DOHH2 (cell line): Measurements from ENCODE around the gene GREM1.

Experiments used
- EZH2phosphoT487 ChIP-seq: fragments of 200-600 bp; sonication (generic); IDR thresholded peaks from 2 replicates; pipeline ENCODE4 v1.6.1; 2017; ENCODE audit warnings: borderline replicate concordance, mild to moderate bottlenecking, antibody characterized with exemption, low read length, moderate library complexity, mixed read lengths
- TF ChIP-seq, protein P1 (sequence below): fragments of 200-600 bp; sonication (generic); IDR thresholded peaks from one replicate; pipeline ENCODE4 v1.5.1; 2014; ENCODE audit warnings: antibody characterized with exemption, mild to moderate bottlenecking, low read depth, low read length; ENCODE audit not compliant: poor library complexity, severe bottlenecking

DNA sequence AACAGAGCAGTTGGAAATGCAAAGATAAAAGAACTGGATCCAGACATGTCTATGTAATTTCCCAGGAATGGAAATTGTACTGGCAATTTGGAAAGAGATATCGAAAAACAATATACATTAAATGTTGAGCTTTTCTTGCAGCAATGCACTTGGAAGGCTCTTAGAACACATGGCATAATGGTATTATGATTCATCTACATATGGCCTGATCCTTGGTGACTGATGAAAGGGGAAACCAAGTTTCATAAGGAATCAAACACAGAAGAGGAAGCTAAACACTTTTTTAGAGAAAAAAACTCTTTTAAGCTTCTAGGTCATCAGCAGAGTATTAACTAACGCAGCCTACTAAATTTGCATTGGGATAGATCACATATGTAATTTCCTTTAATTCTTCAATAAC, 12.4 kb upstream of the GREM1 start:
- TF ChIP-seq, protein P1, sequence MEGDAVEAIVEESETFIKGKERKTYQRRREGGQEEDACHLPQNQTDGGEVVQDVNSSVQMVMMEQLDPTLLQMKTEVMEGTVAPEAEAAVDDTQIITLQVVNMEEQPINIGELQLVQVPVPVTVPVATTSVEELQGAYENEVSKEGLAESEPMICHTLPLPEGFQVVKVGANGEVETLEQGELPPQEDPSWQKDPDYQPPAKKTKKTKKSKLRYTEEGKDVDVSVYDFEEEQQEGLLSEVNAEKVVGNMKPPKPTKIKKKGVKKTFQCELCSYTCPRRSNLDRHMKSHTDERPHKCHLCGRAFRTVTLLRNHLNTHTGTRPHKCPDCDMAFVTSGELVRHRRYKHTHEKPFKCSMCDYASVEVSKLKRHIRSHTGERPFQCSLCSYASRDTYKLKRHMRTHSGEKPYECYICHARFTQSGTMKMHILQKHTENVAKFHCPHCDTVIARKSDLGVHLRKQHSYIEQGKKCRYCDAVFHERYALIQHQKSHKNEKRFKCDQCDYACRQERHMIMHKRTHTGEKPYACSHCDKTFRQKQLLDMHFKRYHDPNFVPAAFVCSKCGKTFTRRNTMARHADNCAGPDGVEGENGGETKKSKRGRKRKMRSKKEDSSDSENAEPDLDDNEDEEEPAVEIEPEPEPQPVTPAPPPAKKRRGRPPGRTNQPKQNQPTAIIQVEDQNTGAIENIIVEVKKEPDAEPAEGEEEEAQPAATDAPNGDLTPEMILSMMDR = no peak
- no peak for TF ChIP-seq EZH2phosphoT487
